ENCODE data around the gene EIF2S2. TPM values are rescaled to one million over a fixed set of nuclear protein-coding genes. Genes with fewer than 3 reads are reported as not detected.

The EIF2S2 gene
- total RNA-seq, 2 experiments from 2014 or later: 87.7 to 106 TPM

GRCh38 chr20:34043025-34043424 lies 69.0 kb downstream of the EIF2S2 start:
- Mint-ChIP-seq H3K9me3 (ENCODE audit: low read depth) (no peaks in the 10 kb centered on the region), H3K36me3 (peaks cover 4% of the 10 kb centered on the region), H3K4me1 (peaks cover 5% of the 10 kb centered on the region), H3K4me3 (no peak overlapping the region), H3K27me3 (no peaks in the 10 kb centered on the region), H3K27ac (no peak overlapping the region)
- ATAC-seq (no peak), DNase-seq (no peak)
- CTCF ChIA-PET: no interaction called here

DNA sequence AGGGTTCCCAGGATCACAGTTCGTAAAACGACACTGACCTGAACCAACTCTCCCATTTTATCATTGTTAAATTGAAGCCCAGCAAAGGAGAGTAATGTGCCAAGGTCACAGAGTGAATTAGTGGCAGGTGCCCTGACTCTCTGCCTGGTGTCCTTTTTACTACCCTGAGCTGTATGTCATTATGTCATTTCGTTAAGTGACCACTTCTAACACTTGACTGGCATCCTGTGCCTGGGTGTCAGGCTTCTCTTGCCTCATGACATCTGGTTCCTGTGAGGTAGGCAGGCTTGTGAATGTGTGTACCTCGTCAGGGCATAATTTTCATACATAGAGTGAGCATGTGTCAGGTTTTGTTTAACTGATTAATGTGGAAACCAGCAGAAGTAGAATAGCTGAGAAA lies 69.8 kb downstream of the EIF2S2 start:
- Mint-ChIP-seq H3K4me1 (peaks cover 10% of the 10 kb centered on the region), H3K27me3 (no peaks in the 10 kb centered on the region), H3K4me3 (no peak overlapping the region), H3K27ac (no peak overlapping the region), H3K9me3 (ENCODE audit: low read depth) (no peaks in the 10 kb centered on the region), H3K36me3 (peaks cover 4% of the 10 kb centered on the region)
- CTCF ChIA-PET: no interaction called here
- DNase-seq (no peak), ATAC-seq (no peak)

DNA sequence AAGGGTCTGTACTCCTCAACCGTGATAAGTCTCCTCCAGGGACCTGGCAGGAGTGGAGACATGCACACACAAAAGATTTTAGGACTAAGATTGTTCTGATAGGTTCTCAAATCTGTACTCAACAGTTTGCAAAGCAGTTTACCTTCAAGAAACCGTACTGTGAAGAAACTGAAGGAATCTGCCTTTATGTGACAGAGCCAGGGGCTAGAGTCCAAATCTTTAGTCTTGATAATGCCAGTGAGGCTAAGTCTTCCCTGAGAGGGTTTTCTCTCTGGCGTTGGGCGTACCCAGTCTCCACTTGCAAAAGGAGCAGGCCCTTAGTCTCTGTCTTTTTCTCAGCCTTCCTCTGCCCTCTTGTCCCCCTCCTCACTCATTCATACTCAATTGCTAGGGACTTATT lies 70.8 kb downstream of the EIF2S2 start:
- DNase-seq (no peak), ATAC-seq (no peak)
- Mint-ChIP-seq H3K27ac (no peak overlapping the region), H3K4me3 (no peak overlapping the region), H3K4me1 (peaks cover 20% of the 10 kb centered on the region), H3K9me3 (ENCODE audit: low read depth) (no peaks in the 10 kb centered on the region), H3K36me3 (peaks cover 4% of the 10 kb centered on the region), H3K27me3 (no peaks in the 10 kb centered on the region)
- CTCF ChIA-PET: no interaction called here

DNA sequence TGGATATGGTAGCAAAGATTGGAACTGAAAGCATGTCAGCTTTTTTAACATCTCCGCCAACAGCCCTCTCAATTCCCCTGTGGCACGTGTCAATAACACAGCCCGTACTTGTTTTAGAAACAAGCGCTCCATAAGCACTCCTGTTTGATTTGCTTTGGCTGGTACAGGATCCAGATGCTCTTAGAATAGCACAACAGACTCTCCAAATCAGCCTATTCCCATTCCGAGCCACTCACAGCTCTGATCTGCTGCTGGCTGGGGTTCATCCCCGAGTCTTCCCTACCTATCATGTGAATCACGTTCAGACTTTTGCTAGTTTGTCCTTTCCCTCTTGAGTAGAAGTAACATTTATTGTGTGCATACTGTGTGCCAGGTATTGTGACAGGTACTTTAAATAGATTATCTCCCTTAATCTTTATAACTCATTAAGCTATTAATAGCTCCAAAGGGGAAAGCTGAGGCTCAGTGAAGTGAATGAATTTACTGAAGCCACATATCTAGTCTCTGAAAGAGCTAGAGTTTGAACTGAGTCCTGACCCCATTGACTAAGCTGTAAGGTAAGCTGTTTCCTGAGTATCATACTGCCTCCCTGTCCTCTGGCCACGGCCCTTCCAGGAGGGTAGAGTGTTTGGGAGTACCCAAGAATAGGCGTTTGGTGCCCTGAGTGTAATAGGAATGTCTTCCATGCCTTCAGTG lies 71.6 kb downstream of the EIF2S2 start:
- DNase-seq (no peak), ATAC-seq (no peak)
- Mint-ChIP-seq H3K36me3 (peaks cover 6% of the 10 kb centered on the region), H3K4me3 (no peak overlapping the region), H3K27me3 (no peaks in the 10 kb centered on the region), H3K4me1 (peaks cover 25% of the 10 kb centered on the region), H3K27ac (no peak overlapping the region), H3K9me3 (ENCODE audit: low read depth) (no peaks in the 10 kb centered on the region)
- CTCF ChIA-PET: no interaction called here

Small RNA genes within 50 kb of the gene (microRNA-seq; reads per million reads assigned to microRNA genes)
- not detected for gene MIR4755

Other genes starting within 250 kb of the EIF2S2 start
- gene RALY, start 118.3 kb downstream of the EIF2S2 start, total RNA-seq: 100 to 1,000 TPM; 177 to 221 TPM
- not detected for gene ASIP, start 129.2 kb upstream of the EIF2S2 start, total RNA-seq
- 10 to 100 TPM; 74.3 to 95.5 TPM for gene AHCY, start 191.1 kb upstream of the EIF2S2 start, total RNA-seq

All from activated CD8-positive, alpha-beta memory T cell treated with anti-CD3 and anti-CD28 coated beads, Interleukin-2, amount 10 ng/mL, durations not matched to agents 7 days and 5 days (primary cell).